ENCODE data around the gene FOXP1.

FOXP1 gene

DNA sequence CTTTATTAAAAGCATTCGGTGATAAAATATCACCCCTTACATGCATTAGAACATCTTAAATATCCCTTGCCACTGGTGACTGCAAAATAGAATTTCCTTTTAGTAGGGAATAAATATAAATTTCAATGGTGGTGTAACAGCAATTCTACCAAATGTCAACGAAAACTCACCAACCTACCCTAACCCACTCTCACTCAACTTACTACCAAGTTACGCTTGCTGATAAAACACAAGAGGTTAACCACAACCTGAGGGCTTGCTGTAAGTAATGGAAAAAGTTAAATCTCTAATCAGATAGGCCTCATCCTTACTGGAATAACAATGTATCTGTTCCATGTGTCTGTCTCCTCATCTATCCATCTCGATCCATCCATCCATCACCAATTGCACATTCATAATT is 274.7 kb downstream of the FOXP1 start:
- TF ChIP-seq, protein P1, sequence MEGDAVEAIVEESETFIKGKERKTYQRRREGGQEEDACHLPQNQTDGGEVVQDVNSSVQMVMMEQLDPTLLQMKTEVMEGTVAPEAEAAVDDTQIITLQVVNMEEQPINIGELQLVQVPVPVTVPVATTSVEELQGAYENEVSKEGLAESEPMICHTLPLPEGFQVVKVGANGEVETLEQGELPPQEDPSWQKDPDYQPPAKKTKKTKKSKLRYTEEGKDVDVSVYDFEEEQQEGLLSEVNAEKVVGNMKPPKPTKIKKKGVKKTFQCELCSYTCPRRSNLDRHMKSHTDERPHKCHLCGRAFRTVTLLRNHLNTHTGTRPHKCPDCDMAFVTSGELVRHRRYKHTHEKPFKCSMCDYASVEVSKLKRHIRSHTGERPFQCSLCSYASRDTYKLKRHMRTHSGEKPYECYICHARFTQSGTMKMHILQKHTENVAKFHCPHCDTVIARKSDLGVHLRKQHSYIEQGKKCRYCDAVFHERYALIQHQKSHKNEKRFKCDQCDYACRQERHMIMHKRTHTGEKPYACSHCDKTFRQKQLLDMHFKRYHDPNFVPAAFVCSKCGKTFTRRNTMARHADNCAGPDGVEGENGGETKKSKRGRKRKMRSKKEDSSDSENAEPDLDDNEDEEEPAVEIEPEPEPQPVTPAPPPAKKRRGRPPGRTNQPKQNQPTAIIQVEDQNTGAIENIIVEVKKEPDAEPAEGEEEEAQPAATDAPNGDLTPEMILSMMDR (IDR thresholded peaks at IDR 0.05): no peak
- Histone ChIP-seq H3K9me3 (no peaks in the 10 kb centered on the region), H3K36me3 (no peaks in the 10 kb centered on the region), H3K27me3 (no peaks in the 10 kb centered on the region), H3K4me1 (ENCODE audit: control insufficient read depth in 1 of 2, insufficient read depth in 1 of 2, low read depth in 1 of 2, low read length in 1 of 2) (peaks cover 20 to 44% of the 10 kb centered on the region in 2 experiments), H3K4me3 (ENCODE audit: low read depth in 1 of 2, low read length in 1 of 2) (no peak overlapping the region), H3K27ac (no peak overlapping the region)

DNA sequence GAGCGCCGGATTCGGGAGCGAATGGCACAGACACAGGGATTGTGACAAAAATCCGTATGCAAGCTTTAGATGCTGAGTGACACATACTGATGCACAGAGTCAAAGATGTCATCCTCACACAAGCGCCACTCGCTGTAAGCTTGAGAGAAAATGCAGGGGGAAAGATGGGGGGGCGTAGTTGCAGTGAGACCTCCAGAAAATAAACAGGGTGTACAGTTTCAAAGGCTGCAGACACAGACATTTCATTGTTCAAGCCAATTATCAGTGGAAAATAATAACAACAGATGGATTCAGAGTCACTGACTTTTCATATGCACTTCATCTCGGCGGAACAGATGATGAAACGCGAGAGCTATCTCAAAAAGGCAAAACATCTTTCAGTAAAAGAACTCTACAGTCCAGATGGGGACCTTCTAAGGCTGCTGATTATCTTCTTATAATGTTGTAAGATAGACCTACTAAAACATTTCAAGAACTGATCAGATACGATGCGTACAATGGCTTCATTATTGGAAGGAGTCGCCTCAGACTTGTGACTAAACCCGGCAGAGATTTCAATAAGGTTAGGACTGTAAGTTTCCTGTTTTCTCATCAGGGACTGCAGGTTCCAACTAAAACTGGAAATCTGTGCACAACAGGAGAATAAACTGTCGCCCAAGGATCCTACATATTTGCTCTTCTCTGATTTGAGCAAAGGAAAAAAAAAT is 275.4 kb downstream of the FOXP1 start:
- TF ChIP-seq, protein P1 (IDR thresholded peaks at IDR 0.05): no peak
- Histone ChIP-seq H3K4me3 (ENCODE audit: low read depth in 1 of 2, low read length in 1 of 2) (no peak overlapping the region), H3K4me1 (ENCODE audit: control insufficient read depth in 1 of 2, insufficient read depth in 1 of 2, low read depth in 1 of 2, low read length in 1 of 2) (peaks cover 20 to 45% of the 10 kb centered on the region in 2 experiments), H3K27ac (no peak overlapping the region), H3K27me3 (no peaks in the 10 kb centered on the region), H3K9me3 (no peaks in the 10 kb centered on the region), H3K36me3 (no peaks in the 10 kb centered on the region)

DNA sequence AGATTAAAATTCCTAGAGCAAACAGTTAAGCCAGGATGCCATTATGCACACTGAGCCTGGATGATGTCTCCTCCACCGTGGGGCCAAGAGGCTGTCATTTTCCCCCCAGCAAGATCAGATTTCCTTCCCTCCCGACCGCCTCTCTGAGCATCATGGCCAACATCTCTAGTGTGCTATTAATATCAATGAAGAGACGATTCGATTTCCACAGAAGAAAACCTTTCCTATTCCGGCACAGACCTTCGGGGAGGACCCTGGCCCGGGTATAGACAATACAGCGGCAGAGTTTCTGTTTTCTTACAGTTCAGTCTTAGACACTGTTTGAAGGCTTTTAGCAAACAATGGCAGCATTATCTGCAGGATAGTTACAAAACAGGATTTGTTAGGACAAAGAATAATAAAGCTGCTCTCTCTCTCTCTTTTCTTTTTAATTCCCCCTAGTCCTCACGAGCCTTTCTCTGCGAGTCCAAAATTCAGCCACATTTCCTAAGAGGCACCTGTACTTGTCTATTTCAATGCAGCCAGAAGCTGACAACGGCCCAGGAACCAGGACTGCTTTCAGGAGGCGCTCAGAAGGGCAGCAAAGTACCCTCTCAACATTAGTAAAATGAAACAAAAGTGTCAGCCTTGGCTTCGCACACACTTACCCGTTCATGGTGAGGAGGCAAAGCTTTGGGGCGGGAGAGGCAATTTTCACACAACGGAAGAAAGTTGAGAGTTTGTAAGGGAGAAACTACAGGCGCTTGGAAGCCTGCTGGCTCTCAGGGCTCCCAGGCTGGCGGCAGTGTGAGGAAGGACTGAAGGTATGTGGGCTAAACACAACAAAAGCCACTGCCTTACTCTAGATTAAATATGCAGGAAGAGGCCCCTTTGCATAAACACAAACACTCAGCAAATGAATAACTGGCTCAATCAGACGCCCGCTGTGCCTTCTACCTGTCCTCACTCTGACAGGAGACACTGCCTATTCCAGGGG is 278.0 kb downstream of the FOXP1 start:
- Histone ChIP-seq H3K36me3 (no peaks in the 10 kb centered on the region), H3K27me3 (no peaks in the 10 kb centered on the region), H3K27ac (peak overlapping the region; percentile 45), H3K4me1 (ENCODE audit: control insufficient read depth in 1 of 2, insufficient read depth in 1 of 2, low read depth in 1 of 2, low read length in 1 of 2) (peaks cover 24 to 61% of the 10 kb centered on the region in 2 experiments), H3K4me3 (ENCODE audit: low read depth in 1 of 2, low read length in 1 of 2) (peak overlapping the region; percentile 9 to 17), H3K9me3 (no peaks in the 10 kb centered on the region)
- TF ChIP-seq, protein P1 (IDR thresholded peaks at IDR 0.05): no peak

DNA sequence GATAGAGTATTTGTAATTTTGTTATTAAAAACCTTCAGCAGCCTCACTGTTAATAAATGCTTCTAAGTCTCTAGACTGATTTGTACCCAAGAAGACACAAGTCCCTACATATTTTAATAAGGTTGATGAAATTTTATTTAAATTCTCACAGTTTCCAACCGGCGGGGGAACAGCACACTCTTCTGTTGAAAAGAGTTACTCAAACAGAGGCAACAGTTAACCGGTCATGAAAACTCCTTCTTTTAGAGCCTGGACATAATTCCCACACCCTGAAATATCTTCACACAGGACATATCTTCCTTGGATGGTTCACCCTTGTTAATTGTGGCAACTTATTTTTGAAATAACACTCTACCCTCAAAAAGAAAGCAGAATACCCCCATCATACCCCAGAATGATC is 278.8 kb downstream of the FOXP1 start:
- no peaks in the 10 kb centered on the region for H3K9me3 ChIP-seq
- TF ChIP-seq, protein P1 (IDR thresholded peaks at IDR 0.05): no peak
- H3K36me3 ChIP-seq: no peaks in the 10 kb centered on the region
- no peak overlapping the region for H3K27ac ChIP-seq
- peaks cover 23 to 53% of the 10 kb centered on the region in 2 experiments for H3K4me1 ChIP-seq (ENCODE audit: control insufficient read depth in 1 of 2, insufficient read depth in 1 of 2, low read depth in 1 of 2, low read length in 1 of 2)
- no peak overlapping the region for H3K4me3 ChIP-seq (ENCODE audit: low read depth in 1 of 2, low read length in 1 of 2)
- H3K27me3 ChIP-seq: no peaks in the 10 kb centered on the region

DNA sequence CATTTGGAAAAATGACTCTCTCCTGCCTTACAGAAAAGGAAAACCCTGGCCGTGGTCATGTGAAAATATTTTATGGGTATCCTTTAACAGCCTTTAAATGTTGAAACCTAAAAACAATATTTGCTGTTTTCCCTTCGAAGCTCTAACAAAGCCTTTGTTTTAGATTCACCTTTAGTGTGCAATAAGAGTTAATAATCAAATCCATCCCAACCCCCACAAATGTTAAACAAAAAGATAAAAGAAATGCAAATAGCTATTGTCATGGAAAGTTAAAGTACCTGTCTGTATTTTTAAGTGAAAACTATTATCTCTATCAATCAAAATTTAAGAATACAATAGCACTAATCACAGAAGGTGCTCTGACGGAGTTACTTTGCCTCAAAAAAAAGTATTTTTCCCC is 279.3 kb downstream of the FOXP1 start:
- Histone ChIP-seq H3K4me1 (ENCODE audit: control insufficient read depth in 1 of 2, insufficient read depth in 1 of 2, low read depth in 1 of 2, low read length in 1 of 2) (peaks cover 19 to 49% of the 10 kb centered on the region in 2 experiments), H3K4me3 (ENCODE audit: low read depth in 1 of 2, low read length in 1 of 2) (no peak overlapping the region), H3K27ac (no peak overlapping the region), H3K27me3 (no peaks in the 10 kb centered on the region), H3K9me3 (no peaks in the 10 kb centered on the region), H3K36me3 (no peaks in the 10 kb centered on the region)
- TF ChIP-seq, protein P1 (IDR thresholded peaks at IDR 0.05): no peak
